ENCODE measurements around the gene RIN2.
"Not testable (repeated sequence)": the region's sequence is repeated elsewhere in the genome, so short reads cannot be mapped to it uniquely, and the experiment has no call there.

RIN2 gene

GRCh38 chr20:19745584-19745983 is 12.5 kb upstream of the RIN2 start:
- no peak for TF ChIP-seq CTCF (conservative IDR thresholded peaks at IDR 0.05; ENCODE audit: low read length)
- H3K4me3 ChIP-seq (ENCODE audit: low read length) = no peak overlapping the region
- DNase-seq (ENCODE audit: low read depth) = no peak

GRCh38 chr20:19746396-19746795 is 11.7 kb upstream of the RIN2 start:
- H3K4me3 ChIP-seq (ENCODE audit: low read length) = no peak overlapping the region
- no peak for TF ChIP-seq CTCF (conservative IDR thresholded peaks at IDR 0.05; ENCODE audit: low read length)
- DNase-seq (ENCODE audit: low read depth) = no peak

- no peak for DNase-seq (ENCODE audit: low read depth)
- no peak overlapping the region for H3K4me3 ChIP-seq (ENCODE audit: low read length)
- TF ChIP-seq CTCF (conservative IDR thresholded peaks at IDR 0.05; ENCODE audit: low read length) = no peak
Measured at GRCh38 chr20:19747903-19748302, 10.2 kb upstream of the RIN2 start.

- DNase-seq (ENCODE audit: low read depth) = no peak
- H3K4me3 ChIP-seq (ENCODE audit: low read length) = no peak overlapping the region
- no peak for TF ChIP-seq CTCF (conservative IDR thresholded peaks at IDR 0.05; ENCODE audit: low read length)
Measured at GRCh38 chr20:19748681-19749080, 9.4 kb upstream of the RIN2 start.

GRCh38 chr20:19749618-19750071 is 8.4 kb upstream of the RIN2 start:
- no peak overlapping the region for H3K4me3 ChIP-seq (ENCODE audit: low read length)
- TF ChIP-seq CTCF (conservative IDR thresholded peaks at IDR 0.05; ENCODE audit: low read length) = no peak
- no peak for DNase-seq (ENCODE audit: low read depth)

- no peak overlapping the region for H3K4me3 ChIP-seq (ENCODE audit: low read length)
- no peak for DNase-seq (ENCODE audit: low read depth)
- TF ChIP-seq CTCF (conservative IDR thresholded peaks at IDR 0.05; ENCODE audit: low read length) = no peak
Measured at GRCh38 chr20:19750101-19750606, 7.9 kb upstream of the RIN2 start.

- no peak for TF ChIP-seq CTCF (conservative IDR thresholded peaks at IDR 0.05; ENCODE audit: low read length)
- H3K4me3 ChIP-seq (ENCODE audit: low read length) = no peak overlapping the region
- no peak for DNase-seq (ENCODE audit: low read depth)
Measured at GRCh38 chr20:19750907-19751636, 7.0 kb upstream of the RIN2 start.

GRCh38 chr20:19754201-19754600 is 3.9 kb upstream of the RIN2 start:
- not testable (repeated sequence) for DNase-seq (ENCODE audit: low read depth); H3K4me3 ChIP-seq (ENCODE audit: low read length)
